GM19193 (cell line): ENCODE data around the gene HOXC12.

Experiments used
- POLR2A ChIP-seq: IDR thresholded peaks from 4 replicates; pipeline ENCODE4 v1.6.1; 2011; ENCODE audit not compliant: insufficient read depth, insufficient read length; ENCODE audit errors: extremely low read depth

Gene HOXC12, protein sequence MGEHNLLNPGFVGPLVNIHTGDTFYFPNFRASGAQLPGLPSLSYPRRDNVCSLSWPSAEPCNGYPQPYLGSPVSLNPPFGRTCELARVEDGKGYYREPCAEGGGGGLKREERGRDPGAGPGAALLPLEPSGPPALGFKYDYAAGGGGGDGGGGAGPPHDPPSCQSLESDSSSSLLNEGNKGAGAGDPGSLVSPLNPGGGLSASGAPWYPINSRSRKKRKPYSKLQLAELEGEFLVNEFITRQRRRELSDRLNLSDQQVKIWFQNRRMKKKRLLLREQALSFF

GRCh38 chr12:53954694-53955035, at the start of gene HOXC12:
HOXC12 (plus strand) TSS chr12:53954903; CDS start chr12:53954930, 27 bp downstream.
- no peak for TF ChIP-seq POLR2A

GRCh38 chr12:53907103-53907502, 47.6 kb upstream of the HOXC12 start:
- TF ChIP-seq POLR2A, result no peak

DNA sequence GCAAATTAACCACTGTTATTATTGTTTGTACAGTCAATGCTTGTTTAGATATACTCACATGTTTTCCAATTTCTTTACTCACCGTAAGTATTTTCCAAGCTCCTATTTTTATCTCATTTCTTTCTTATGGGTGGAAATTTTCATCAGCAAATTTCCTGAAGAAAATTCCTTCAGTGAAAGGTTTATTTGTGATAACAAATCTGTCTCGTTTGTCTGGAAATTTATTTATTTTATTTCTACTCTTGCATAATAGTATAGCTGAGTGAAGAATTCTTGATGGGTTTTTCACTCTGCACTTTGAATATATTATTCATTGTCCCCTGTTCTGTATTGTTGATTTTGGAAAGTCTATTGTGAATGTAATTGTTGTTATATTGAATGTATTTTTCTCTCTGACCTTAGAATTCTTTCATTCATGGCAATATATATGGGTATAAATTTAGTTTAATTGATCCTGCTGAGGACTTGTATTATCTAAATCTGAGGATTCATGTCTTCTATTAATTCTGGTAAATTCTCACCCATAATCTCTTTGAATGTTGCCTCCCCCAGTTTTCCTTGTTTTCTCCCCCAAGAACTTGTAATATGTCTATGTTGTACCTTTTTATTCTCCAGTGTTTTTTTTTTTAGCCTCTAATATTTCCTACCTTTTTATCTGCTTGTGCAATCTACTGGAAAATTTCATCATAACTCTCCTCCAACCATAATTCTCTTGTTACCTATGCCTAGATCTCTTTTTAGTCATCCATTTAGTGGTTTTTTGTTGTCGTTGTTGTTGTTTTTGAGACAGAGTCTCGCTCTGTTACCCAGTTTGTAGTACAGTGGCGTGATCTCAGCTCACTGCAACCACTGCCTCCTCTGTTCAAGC, 37.7 kb upstream of the HOXC12 start:
- TF ChIP-seq POLR2A, result no peak

GRCh38 chr12:53924521-53925405, 29.9 kb upstream of the HOXC12 start:
- no peak for TF ChIP-seq POLR2A

DNA sequence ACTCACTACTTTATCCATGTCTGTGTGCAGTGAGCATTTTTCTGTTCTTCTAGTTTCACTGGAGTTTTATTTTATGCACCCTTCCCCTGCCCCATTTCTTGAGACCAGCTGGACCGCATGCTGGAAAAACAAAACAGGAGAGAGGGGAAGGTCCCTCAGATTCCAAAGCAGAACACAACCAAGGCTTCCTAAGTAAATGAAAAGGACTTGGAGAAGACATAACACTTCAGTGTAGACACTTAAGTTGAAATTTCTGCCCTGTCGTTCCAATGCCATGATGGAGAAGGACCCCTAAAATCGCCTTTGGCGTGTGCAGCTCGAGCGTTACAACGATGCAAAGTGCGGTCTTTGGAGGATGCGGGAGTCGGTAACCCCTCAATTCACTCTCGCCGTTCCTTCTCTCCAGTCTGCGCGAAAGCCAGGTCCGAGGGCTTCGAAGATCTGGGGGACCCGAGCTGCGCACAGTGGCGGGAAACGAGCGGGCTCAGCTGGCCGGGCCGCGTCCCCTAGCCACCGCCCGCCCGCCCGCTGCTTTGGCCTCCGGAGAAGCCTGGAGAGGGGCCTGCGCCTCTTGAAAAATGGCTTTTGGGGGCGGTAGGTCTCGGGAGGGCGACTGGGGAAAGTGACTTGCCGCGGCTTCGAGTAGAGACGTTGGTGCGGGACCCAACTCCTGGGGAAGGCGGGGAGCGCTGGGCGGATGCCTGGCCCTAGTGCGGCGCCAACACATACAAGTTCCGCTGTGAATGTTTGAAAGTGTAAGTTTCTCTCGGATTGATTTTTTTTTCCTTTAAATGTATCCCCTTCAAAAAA, 27.3 kb upstream of the HOXC12 start:
- TF ChIP-seq POLR2A, result no peak

GRCh38 chr12:53928054-53928835, 26.5 kb upstream of the HOXC12 start:
- TF ChIP-seq POLR2A, result no peak

DNA sequence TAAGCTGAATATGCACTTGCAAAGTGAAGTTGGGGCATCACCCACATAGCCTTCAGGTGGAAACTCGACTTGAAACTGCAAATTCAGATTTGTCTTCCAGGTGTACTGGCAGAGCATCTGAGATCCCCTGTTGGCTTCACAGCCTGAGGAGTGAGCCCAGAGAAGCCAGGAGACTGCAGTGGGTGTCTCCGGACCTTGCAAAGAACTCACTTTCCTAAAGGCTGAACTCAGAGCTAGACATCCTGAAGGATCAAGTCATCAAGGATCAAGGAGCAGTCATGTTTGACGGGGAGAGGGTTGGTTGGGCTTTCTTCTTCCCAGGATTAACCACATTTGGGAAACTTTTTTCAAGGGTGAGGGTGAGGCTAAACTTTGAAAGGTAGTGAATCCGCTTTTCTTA, 25.2 kb upstream of the HOXC12 start:
- no peak for TF ChIP-seq POLR2A

GRCh38 chr12:53930591-53931255, 24.0 kb upstream of the HOXC12 start:
- TF ChIP-seq POLR2A, result no peak

DNA sequence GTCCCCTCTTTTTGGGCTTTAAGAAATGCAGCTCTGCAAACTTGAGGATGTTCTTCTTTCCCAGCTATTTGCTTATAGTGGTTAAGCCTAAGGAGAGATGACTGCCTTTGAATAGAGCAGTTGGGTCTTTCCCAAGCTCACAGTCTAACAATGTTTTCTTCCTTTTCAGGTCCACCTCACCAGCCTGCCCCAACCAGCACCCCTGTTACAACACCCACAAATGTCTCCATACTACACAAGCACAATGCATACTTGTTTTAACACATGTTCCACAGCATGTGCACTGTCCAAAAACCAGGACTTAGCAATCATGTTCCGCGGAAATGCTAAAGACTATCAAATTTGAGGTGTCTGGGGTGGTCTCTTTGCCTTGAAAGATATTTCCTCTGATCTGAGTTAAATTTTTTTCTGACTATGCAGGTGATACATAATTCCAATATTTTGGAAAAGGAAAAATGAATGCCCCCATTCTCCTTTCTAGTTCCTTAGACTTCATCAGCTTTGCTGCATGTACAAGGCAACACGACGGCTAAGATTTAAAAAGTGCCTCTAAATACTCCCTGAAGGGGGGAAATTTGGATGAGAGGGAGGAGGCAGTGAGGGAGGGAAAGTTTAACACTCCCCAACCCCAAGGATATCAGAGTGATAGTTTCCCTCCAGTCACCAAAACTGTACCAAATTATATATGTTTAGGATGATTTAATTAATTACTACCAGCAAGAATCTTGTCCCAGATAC, 22.7 kb upstream of the HOXC12 start:
- no peak for TF ChIP-seq POLR2A

GRCh38 chr12:53932915-53933314, 21.8 kb upstream of the HOXC12 start:
- no peak for TF ChIP-seq POLR2A

GRCh38 chr12:53935383-53936341, 19.0 kb upstream of the HOXC12 start:
- no peak for TF ChIP-seq POLR2A
